22Rv1 (cell line): ENCODE data around the gene HRCT1.

ENCODE experiments used
- ZFX ChIP-seq: fragments of 450-650 bp; IDR thresholded peaks from 2 replicates; pipeline ENCODE4 v1.6.1; 2017; ENCODE audit warnings: antibody characterized with exemption, borderline replicate concordance
- TF ChIP-seq, protein P1 (sequence below): fragments of 450-650 bp; IDR thresholded peaks from 2 replicates; pipeline ENCODE4 v1.5.1; 2017; ENCODE audit warnings: mild to moderate bottlenecking

DNA sequence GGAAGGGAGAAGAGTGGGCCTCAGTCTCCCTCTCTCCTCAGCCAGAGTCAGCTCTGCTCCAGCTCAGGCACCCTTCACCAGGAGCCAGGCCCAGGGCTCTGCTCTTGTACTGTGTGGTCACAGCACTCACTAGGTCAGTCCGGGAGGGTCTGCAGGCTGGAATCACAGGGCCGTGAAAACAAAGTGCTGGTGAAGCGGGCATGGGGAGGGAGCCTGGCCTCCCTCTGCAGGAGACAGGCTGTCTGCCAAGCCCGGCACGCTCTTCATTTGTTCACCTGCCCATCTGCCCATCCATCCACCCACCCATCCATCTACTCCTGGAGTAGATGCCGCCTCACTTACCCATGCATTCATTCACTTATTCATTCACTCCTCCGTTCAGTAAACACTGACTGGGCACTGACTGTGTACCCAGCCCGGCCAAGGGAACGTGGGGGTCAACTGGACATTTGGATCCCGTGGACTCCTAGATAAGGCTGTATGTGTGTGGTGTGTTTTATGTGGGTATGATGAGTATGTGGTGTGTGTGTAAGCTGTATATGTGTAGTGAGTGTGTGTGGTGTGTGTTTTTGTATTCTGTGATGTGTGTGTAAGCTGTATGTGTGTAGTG is 6.9 kb downstream of the HRCT1 start:
- TF ChIP-seq, protein P1, sequence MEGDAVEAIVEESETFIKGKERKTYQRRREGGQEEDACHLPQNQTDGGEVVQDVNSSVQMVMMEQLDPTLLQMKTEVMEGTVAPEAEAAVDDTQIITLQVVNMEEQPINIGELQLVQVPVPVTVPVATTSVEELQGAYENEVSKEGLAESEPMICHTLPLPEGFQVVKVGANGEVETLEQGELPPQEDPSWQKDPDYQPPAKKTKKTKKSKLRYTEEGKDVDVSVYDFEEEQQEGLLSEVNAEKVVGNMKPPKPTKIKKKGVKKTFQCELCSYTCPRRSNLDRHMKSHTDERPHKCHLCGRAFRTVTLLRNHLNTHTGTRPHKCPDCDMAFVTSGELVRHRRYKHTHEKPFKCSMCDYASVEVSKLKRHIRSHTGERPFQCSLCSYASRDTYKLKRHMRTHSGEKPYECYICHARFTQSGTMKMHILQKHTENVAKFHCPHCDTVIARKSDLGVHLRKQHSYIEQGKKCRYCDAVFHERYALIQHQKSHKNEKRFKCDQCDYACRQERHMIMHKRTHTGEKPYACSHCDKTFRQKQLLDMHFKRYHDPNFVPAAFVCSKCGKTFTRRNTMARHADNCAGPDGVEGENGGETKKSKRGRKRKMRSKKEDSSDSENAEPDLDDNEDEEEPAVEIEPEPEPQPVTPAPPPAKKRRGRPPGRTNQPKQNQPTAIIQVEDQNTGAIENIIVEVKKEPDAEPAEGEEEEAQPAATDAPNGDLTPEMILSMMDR = no peak
- TF ChIP-seq ZFX = no peak
